IMR-90 (cell line): ENCODE results near the gene FXYD6. TPM values are rescaled to one million over a fixed set of nuclear protein-coding genes. Genes with fewer than 3 reads are reported as not detected.

Experiments used
- ATAC-seq: fragments of 200-7000 bp; cut with Tn5 transposase; 2 replicates; pipeline ENCODE4 v1.9.1; 2020; ENCODE audit warnings: low read depth, mild to moderate bottlenecking, moderate library complexity
- BruUV-seq: library from RNA; stranded (reverse); fragments of 400-500 nt; replicated peaks from 2 replicates; lab custom pipeline; 2021; lab: Mats Ljungman, UMichigan
- CTCF ChIA-PET: fragments of 300-600 bp; formaldehyde crosslinking; extraction: SDS; loops from one replicate; lab custom pipeline; 2021; ENCODE audit warnings: antibody characterized with exemption; lab: Yijun Ruan, JAX
- POLR2A ChIA-PET: fragments of 300-600 bp; sonication (Branson Sonifier 250); formaldehyde crosslinking; loops from one replicate; lab custom pipeline; 2022; ENCODE audit warnings: antibody characterized with exemption; ENCODE audit not compliant: unreplicated experiment; lab: Charles Lee
- DNase-seq: peaks from one replicate; pipeline ENCODE4 v3.0.0; 2013
- H2AFZ ChIP-seq: replicated peaks from 2 replicates; pipeline ENCODE3; 2013; ENCODE audit warnings: low read length, mild to moderate bottlenecking; ENCODE audit not compliant: poor library complexity
- H2AK5ac ChIP-seq: 2 replicates; pipeline ENCODE4 v1.6.1; 2013; ENCODE audit warnings: low read depth, low read length, inconsistent platforms
- H2AK9ac ChIP-seq: replicated peaks from 2 replicates; pipeline ENCODE3; 2013; ENCODE audit warnings: mild to moderate bottlenecking, low read depth, low read length, moderate library complexity; ENCODE audit not compliant: poor library complexity
- H2BK120ac ChIP-seq: 2 replicates; pipeline ENCODE4 v1.6.1; 2013; ENCODE audit warnings: low read depth, low read length, inconsistent platforms
- H2BK15ac ChIP-seq: 3 replicates; pipeline ENCODE4 v1.6.1; 2013; ENCODE audit warnings: low read depth, low read length, inconsistent platforms
- H2BK20ac ChIP-seq: 2 replicates; pipeline ENCODE4 v1.6.1; 2013; ENCODE audit warnings: low read depth, mild to moderate bottlenecking, inconsistent platforms, low read length, moderate library complexity
- H2BK5ac ChIP-seq: 2 replicates; pipeline ENCODE4 v1.6.1; 2013; ENCODE audit warnings: mild to moderate bottlenecking, low read depth, low read length, inconsistent platforms; ENCODE audit not compliant: poor library complexity, severe bottlenecking
- H3K14ac ChIP-seq: replicated peaks from 2 replicates; pipeline ENCODE4 v1.6.1; 2013; ENCODE audit warnings: low read depth, low read length, inconsistent platforms
- H3K18ac ChIP-seq: 2 replicates; pipeline ENCODE4 v1.6.1; 2013; ENCODE audit warnings: low read depth, low read length, control low read depth
- H3K23ac ChIP-seq: 2 replicates; pipeline ENCODE4 v1.6.1; 2013; ENCODE audit warnings: low read depth, low read length, inconsistent platforms
- H3K27ac ChIP-seq: 2 replicates; pipeline ENCODE4 v1.5.1; 2013; ENCODE audit warnings: mild to moderate bottlenecking, control low read depth, low read length; ENCODE audit not compliant: insufficient read depth
- H3K27me3 ChIP-seq: 2 replicates; pipeline ENCODE4 v1.6.1; 2013; ENCODE audit warnings: low read length; ENCODE audit not compliant: control insufficient read depth, insufficient read depth
- H3K36me3 ChIP-seq: 2 replicates; pipeline ENCODE4 v1.6.1; 2013; ENCODE audit warnings: low read length, mixed read lengths; ENCODE audit not compliant: control insufficient read depth, insufficient read depth
- H3K4ac ChIP-seq: 2 replicates; pipeline ENCODE4 v1.6.1; 2013; ENCODE audit warnings: low read depth, low read length, inconsistent platforms
- H3K4me1 ChIP-seq: 2 replicates; pipeline ENCODE4 v1.6.1; 2013; ENCODE audit warnings: low read length, mixed read lengths; ENCODE audit not compliant: control insufficient read depth, insufficient read depth
- H3K4me2 ChIP-seq: 2 replicates; pipeline ENCODE4 v1.6.1; 2013; ENCODE audit warnings: low read depth, mild to moderate bottlenecking, control low read depth, low read length, moderate library complexity
- H3K4me3 ChIP-seq: 2 replicates; pipeline ENCODE4 v1.5.1; 2013; ENCODE audit warnings: low read depth, mild to moderate bottlenecking, control low read depth, low read length, moderate library complexity; ENCODE audit not compliant: insufficient read depth
- H3K56ac ChIP-seq: 2 replicates; pipeline ENCODE4 v1.6.1; 2013; ENCODE audit warnings: low read length, inconsistent platforms; ENCODE audit not compliant: insufficient read depth; ENCODE audit errors: extremely low read depth
- H3K79me1 ChIP-seq, 2 experiments: 2 replicates each; pipeline ENCODE4 v1.6.1; 2013; ENCODE audit warnings: low read length in 2 of 2, inconsistent platforms in 1 of 2, low read depth in 1 of 2
- H3K9ac ChIP-seq: 2 replicates; pipeline ENCODE4 v1.6.1; 2013; ENCODE audit warnings: low read depth, low read length, control low read depth
- H3K9me1 ChIP-seq: 2 replicates; pipeline ENCODE4 v1.6.1; 2013; ENCODE audit warnings: low read length, inconsistent platforms; ENCODE audit not compliant: insufficient read depth
- H3K9me3 ChIP-seq: 2 replicates; pipeline ENCODE4 v1.6.1; 2013; ENCODE audit warnings: low read length; ENCODE audit not compliant: control insufficient read depth, insufficient read depth
- H4K20me1 ChIP-seq: 2 replicates; pipeline ENCODE4 v1.6.1; 2013; ENCODE audit warnings: low read length, inconsistent platforms; ENCODE audit not compliant: insufficient read depth
- H4K5ac ChIP-seq: 2 replicates; pipeline ENCODE4 v1.6.1; 2013; ENCODE audit warnings: mild to moderate bottlenecking, low read depth, low read length, control low read depth
- H4K8ac ChIP-seq, 2 experiments: 2 replicates each; pipeline ENCODE4 v1.6.1; 2013; ENCODE audit warnings: low read depth in 2 of 2, low read length in 2 of 2, control low read depth in 1 of 2, inconsistent platforms in 1 of 2
- H4K91ac ChIP-seq: 2 replicates; pipeline ENCODE4 v1.6.1; 2013; ENCODE audit warnings: low read depth, low read length, inconsistent platforms; ENCODE audit not compliant: insufficient read depth
- BHLHE40 ChIP-seq: fragments of 150-350 bp; IDR thresholded peaks from 2 replicates; pipeline ENCODE4 v1.6.1; 2016; ENCODE audit warnings: mild to moderate bottlenecking, low read depth, low read length
- CHD1 ChIP-seq: IDR thresholded peaks from 2 replicates; pipeline ENCODE4 v1.6.1; 2012; ENCODE audit warnings: low read depth, low read length, improper control_type of control experiment
- FOS ChIP-seq: fragments of 150-350 bp; IDR thresholded peaks from 2 replicates; pipeline ENCODE4 v1.6.1; 2016; ENCODE audit warnings: low read depth, low read length
- MAFK ChIP-seq: IDR thresholded peaks from 2 replicates; pipeline ENCODE4 v1.6.1; 2012; ENCODE audit warnings: low read depth, low read length, improper control_type of control experiment
- MXI1 ChIP-seq: IDR thresholded peaks from 2 replicates; pipeline ENCODE4 v1.6.1; 2012; ENCODE audit warnings: low read depth, mild to moderate bottlenecking, low read length, moderate library complexity, borderline replicate concordance
- NFE2L2 ChIP-seq: fragments of 150-350 bp; IDR thresholded peaks from 2 replicates; pipeline ENCODE4 v1.6.1; 2016; ENCODE audit warnings: low read depth, mild to moderate bottlenecking, low read length
- RAD21 ChIP-seq: IDR thresholded peaks from 2 replicates; pipeline ENCODE4 v1.6.1; 2012; ENCODE audit warnings: low read length, improper control_type of control experiment
- SMC3 ChIP-seq: fragments of 150-350 bp; IDR thresholded peaks from 2 replicates; pipeline ENCODE4 v1.6.1; 2016; ENCODE audit warnings: low read depth, mild to moderate bottlenecking, antibody characterized with exemption, low read length, moderate library complexity
- USF2 ChIP-seq: fragments of 150-350 bp; IDR thresholded peaks from 2 replicates; pipeline ENCODE4 v1.6.1; 2017; ENCODE audit warnings: mild to moderate bottlenecking, antibody characterized with exemption, low read length, low read depth
- WGBS, 2 experiments: methylation state at CpG; one replicate each; pipeline versions ENCODE4 v1.1.5 to v1.1.7; 2013; ENCODE audit warnings: missing lambda C conversion rate in 2 of 2; ENCODE audit not compliant: insufficient read length in 1 of 2; ENCODE audit errors: extremely low coverage in 2 of 2; 5-methylcytosine and 5-hydroxymethylcytosine counted together
- dilution Hi-C: fragments of 300-500 bp; cut with HindIII; formaldehyde crosslinking; loops from one replicate; pipeline ENCODE4 v1.14.3; 2018; ENCODE audit warnings: low sequenced_read_pairs; ENCODE audit not compliant: unreplicated experiment
- in situ Hi-C: fragments of 300-500 bp; cut with MboI; formaldehyde crosslinking; loops from 3 replicates; pipeline ENCODE4 v1.14.3; 2019; ENCODE audit warnings: low sequenced_read_pairs, inconsistent platforms, mixed read lengths
- intact Hi-C: fragments of 100-400 bp; cut with micrococcal nuclease; formaldehyde crosslinking; loops from 2 replicates; pipeline ENCODE4 v1.10.0; 2022
- polyA plus RNA-seq, 3 experiments: library from polyadenylated mRNA; depleted of rRNA; stranded (reverse); fragments of >200 nt; gene quantifications; 2 replicates each; pipeline ENCODE4 v1.2.3, GENCODE V29; 2012; ENCODE audit warnings: low replicate concordance in 1 of 3
- total RNA-seq: library from RNA; depleted of rRNA; stranded (reverse); fragments of >200 nt; gene quantifications from 2 replicates; pipeline ENCODE4 v1.2.3, GENCODE V29; 2012
- TF ChIP-seq, protein P1 (sequence below): conservative IDR thresholded peaks from 2 replicates; pipeline ENCODE4 v1.5.1; 2012; ENCODE audit warnings: mild to moderate bottlenecking, low read depth, low read length, improper control_type of control experiment

Gene FXYD6
- total and polyA plus RNA-seq, 2 of the 4 experiments (the other 2 are of a cell fraction): 0.32 TPM; not detected in 1

- H3K9ac ChIP-seq: no peak overlapping the region
- POLR2A ChIA-PET: no interaction called here
- no peak overlapping the region for H2BK120ac ChIP-seq
- no peaks in the 10 kb centered on the region for H3K36me3 ChIP-seq
- in situ Hi-C loops (no loop called here), intact Hi-C loops (no loop called here), dilution Hi-C loops (no loop called here)
- no peak overlapping the region for H3K23ac ChIP-seq
- H3K56ac ChIP-seq: no peak overlapping the region
- no peaks in the 10 kb centered on the region for H3K79me1 ChIP-seq
- no peak overlapping the region for H2BK20ac ChIP-seq
- no peaks in the 10 kb centered on the region for H3K4me1 ChIP-seq
- CTCF ChIA-PET: no interaction called here
- H2BK15ac ChIP-seq: no peak overlapping the region
- H3K9me3 ChIP-seq: no peaks in the 10 kb centered on the region
- no peak overlapping the region for H2AK5ac ChIP-seq
- WGBS, 2 experiments: 62% methylated on average over 7 of the region's 18 CpGs; no CpG with 5 or more reads in 1 of the 2 experiments
- no TSS peak for BruUV-seq
- no peak overlapping the region for H2AK9ac ChIP-seq
- H3K27ac ChIP-seq: no peak overlapping the region
- no peak overlapping the region for H4K5ac ChIP-seq
- H3K4ac ChIP-seq: no peak overlapping the region
- no peak overlapping the region for H3K4me3 ChIP-seq
- H2BK5ac ChIP-seq: no peak overlapping the region
- TF ChIP-seq FOS (no peak), BHLHE40 (no peak), NFE2L2 (no peak), USF2 (no peak), SMC3 (no peak), MAFK (no peak), RAD21 (no peak), CHD1 (no peak), MXI1 (no peak)
- TF ChIP-seq, protein P1, sequence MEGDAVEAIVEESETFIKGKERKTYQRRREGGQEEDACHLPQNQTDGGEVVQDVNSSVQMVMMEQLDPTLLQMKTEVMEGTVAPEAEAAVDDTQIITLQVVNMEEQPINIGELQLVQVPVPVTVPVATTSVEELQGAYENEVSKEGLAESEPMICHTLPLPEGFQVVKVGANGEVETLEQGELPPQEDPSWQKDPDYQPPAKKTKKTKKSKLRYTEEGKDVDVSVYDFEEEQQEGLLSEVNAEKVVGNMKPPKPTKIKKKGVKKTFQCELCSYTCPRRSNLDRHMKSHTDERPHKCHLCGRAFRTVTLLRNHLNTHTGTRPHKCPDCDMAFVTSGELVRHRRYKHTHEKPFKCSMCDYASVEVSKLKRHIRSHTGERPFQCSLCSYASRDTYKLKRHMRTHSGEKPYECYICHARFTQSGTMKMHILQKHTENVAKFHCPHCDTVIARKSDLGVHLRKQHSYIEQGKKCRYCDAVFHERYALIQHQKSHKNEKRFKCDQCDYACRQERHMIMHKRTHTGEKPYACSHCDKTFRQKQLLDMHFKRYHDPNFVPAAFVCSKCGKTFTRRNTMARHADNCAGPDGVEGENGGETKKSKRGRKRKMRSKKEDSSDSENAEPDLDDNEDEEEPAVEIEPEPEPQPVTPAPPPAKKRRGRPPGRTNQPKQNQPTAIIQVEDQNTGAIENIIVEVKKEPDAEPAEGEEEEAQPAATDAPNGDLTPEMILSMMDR: no peak
- H3K4me2 ChIP-seq: no peak overlapping the region
- no peak overlapping the region for H4K91ac ChIP-seq
- no peak overlapping the region for H3K14ac ChIP-seq
- no peak overlapping the region for H4K8ac ChIP-seq
- ATAC-seq (no peak), DNase-seq (no peak)
- H4K20me1 ChIP-seq: no peaks in the 10 kb centered on the region
- H2AFZ ChIP-seq: no peak overlapping the region
- H3K9me1 ChIP-seq: no peaks in the 10 kb centered on the region
- peaks cover 24% of the 10 kb centered on the region for H3K27me3 ChIP-seq
- H3K18ac ChIP-seq: no peak overlapping the region
Measured at GRCh38 chr11:117837070-117837776, 39.2 kb downstream of the FXYD6 start.
